ENCODE measurements around the gene HSPB9. TPM values are rescaled to one million over a fixed set of nuclear protein-coding genes. Genes with fewer than 3 reads are reported as not detected.

Gene HSPB9
- total RNA-seq, 4 donors from 2014 or later, result not detected

DNA sequence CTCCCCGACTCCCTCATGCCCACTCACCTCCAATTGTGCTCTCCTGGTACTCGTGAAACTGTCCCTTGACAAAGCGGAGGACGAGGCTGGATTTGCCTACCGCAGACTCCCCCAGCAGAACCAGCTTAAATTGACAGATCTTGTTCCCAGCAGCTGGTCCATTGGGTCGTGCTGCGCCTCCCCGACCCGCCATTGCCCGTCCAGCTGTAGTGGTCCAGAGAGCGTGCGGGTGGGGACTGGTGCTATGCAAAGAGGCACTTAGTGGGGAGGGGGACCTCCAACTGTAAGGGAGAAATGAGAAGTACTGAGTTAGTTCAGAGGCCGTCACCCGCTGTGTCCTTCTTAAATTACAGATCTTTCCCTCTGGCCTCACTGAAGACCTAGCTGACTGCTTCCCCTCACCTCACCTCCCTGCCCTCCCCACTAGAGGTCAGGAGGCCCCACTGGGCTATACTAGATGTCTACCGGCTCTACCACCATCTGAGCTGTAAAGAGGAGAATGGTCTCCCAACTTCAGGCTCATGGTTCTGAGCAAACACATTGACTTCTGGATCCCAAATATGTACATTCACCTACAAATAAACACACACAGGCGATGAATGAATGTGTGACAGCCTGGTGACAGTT is 7.8 kb downstream of the HSPB9 start:
- Histone ChIP-seq H3K27me3 (no peaks in the 10 kb centered on the region), H3K4me1 (peaks cover 0 to 71% (median 29%) of the 10 kb centered on the region in 3 donors), H3K36me3 (peaks cover 0 to 58% of the 10 kb centered on the region in 2 donors), H3K9me3 (no peaks in the 10 kb centered on the region), H3K4me3 (no peak overlapping the region), H3K27ac (peak overlapping the region in 3 of 4 donors; percentile 49 to 81 (median 64))
- no peak for ATAC-seq
- WGBS, 2 donors (ENCODE audit: low coverage in 1 of 2), result 75% methylated on average over 2 of the region's 16 CpGs; no CpG with 5 or more reads in 1 of the 2 donors
- no peak for TF ChIP-seq POLR2A (IDR thresholded peaks at IDR 0.05)
- no peak for TF ChIP-seq EP300 (IDR thresholded peaks at IDR 0.05)
- no peak for TF ChIP-seq POLR2AphosphoS5 (IDR thresholded peaks at IDR 0.05)
- TF ChIP-seq, protein P1, sequence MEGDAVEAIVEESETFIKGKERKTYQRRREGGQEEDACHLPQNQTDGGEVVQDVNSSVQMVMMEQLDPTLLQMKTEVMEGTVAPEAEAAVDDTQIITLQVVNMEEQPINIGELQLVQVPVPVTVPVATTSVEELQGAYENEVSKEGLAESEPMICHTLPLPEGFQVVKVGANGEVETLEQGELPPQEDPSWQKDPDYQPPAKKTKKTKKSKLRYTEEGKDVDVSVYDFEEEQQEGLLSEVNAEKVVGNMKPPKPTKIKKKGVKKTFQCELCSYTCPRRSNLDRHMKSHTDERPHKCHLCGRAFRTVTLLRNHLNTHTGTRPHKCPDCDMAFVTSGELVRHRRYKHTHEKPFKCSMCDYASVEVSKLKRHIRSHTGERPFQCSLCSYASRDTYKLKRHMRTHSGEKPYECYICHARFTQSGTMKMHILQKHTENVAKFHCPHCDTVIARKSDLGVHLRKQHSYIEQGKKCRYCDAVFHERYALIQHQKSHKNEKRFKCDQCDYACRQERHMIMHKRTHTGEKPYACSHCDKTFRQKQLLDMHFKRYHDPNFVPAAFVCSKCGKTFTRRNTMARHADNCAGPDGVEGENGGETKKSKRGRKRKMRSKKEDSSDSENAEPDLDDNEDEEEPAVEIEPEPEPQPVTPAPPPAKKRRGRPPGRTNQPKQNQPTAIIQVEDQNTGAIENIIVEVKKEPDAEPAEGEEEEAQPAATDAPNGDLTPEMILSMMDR (IDR thresholded peaks at IDR 0.05), result no peak

DNA sequence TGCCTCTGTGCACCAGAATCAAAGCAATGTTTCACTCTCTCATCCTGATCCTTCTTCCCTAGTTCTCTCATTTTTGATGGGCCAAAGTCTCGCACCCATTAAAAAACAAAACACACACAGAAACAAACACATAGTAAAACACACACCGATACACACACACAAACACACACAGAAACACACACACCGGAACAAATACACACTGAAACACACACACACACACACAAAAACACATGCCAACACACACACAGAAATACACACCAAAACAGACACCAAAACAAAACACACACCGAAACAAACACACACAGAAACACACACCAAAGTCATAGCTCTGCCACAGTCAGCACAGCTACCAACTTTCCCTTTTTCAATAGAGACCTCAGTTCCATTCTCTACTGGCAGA is 8.6 kb downstream of the HSPB9 start:
- peaks cover 0 to 79% (median 29%) of the 10 kb centered on the region in 3 donors for H3K4me1 ChIP-seq
- no peaks in the 10 kb centered on the region for H3K9me3 ChIP-seq
- no peak overlapping the region for H3K4me3 ChIP-seq
- H3K27ac ChIP-seq, result peak overlapping the region in 3 of 4 donors; percentile 49 to 81 (median 64)
- WGBS, 2 donors (ENCODE audit: low coverage in 1 of 2), result 78 to 100% methylated on average over 2 to 4 of the region's 4 CpGs
- no peaks in the 10 kb centered on the region for H3K27me3 ChIP-seq
- H3K36me3 ChIP-seq, result peaks cover 0 to 58% of the 10 kb centered on the region in 2 donors
- TF ChIP-seq POLR2AphosphoS5 (IDR thresholded peaks at IDR 0.05) (no peak), EP300 (IDR thresholded peaks at IDR 0.05) (no peak), POLR2A (IDR thresholded peaks at IDR 0.05) (no peak)
- TF ChIP-seq, protein P1 (IDR thresholded peaks at IDR 0.05), result no peak
- no peak for ATAC-seq

DNA sequence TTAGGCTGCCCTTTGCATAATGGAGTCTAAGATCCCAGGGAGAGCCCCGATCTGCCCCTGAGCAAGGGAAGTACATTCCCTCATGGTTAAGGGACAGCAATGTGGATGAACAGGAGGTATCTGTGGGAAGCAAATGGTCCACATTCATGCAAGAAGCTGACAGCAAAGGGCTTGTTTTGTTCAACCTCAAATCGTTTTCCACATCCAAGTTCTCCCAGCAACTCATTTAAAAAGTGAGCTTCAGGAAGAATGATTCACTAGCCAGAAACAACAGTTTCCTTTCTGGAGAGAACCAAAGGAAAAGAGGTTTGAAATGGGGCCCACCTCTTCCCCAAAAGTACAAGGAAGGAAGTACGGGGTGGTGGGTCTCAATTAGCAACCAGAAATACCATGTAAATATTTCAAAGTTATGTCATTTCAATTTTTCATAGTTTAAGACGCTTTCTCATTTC is 9.4 kb downstream of the HSPB9 start:
- H3K9me3 ChIP-seq, result no peaks in the 10 kb centered on the region
- ATAC-seq, result no peak
- TF ChIP-seq POLR2AphosphoS5 (IDR thresholded peaks at IDR 0.05), result no peak
- no peak for TF ChIP-seq POLR2A (IDR thresholded peaks at IDR 0.05)
- TF ChIP-seq, protein P1 (IDR thresholded peaks at IDR 0.05), result no peak
- no peak for TF ChIP-seq EP300 (IDR thresholded peaks at IDR 0.05)
- peak overlapping the region in 3 of 4 donors; percentile 49 to 81 (median 64) for H3K27ac ChIP-seq
- H3K36me3 ChIP-seq, result peaks cover 0 to 57% of the 10 kb centered on the region in 2 donors
- H3K4me3 ChIP-seq, result no peak overlapping the region
- H3K27me3 ChIP-seq, result no peaks in the 10 kb centered on the region
- peaks cover 0 to 87% (median 29%) of the 10 kb centered on the region in 3 donors for H3K4me1 ChIP-seq
- 43 to 49% methylated on average over 3 to 4 of the region's 4 CpGs for WGBS, 2 donors (ENCODE audit: low coverage in 1 of 2)

DNA sequence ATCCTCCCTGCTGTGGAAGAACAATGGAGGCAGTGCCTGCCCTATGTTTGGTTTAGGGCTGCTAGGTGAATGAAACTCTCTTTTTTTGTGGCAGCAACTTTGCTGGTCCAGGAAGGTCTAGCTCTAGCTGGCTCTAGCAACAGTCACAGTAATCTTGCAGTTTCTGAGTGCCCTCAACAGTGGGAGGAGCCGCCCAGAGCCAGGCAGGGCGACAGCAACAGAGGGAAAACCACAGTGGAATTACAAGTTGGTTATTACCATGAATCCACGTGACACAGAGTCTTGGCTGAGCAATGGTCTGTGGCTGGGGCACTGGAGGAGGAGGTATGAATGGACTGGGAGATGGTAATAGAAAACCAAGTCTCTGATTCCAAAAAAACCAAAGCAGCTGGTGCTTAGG is 10.3 kb downstream of the HSPB9 start:
- peak; percentile 19 for ATAC-seq
- H3K27ac ChIP-seq, result peak overlapping the region in 3 of 4 donors; percentile 49 to 66 (median 64)
- no peak for TF ChIP-seq POLR2A (IDR thresholded peaks at IDR 0.05)
- TF ChIP-seq POLR2AphosphoS5 (IDR thresholded peaks at IDR 0.05), result no peak
- TF ChIP-seq, protein P1 (IDR thresholded peaks at IDR 0.05), result no peak
- no peak for TF ChIP-seq EP300 (IDR thresholded peaks at IDR 0.05)

More for the DNA sequence above, 10.3 kb downstream of the HSPB9 start:
- no peak overlapping the region for H3K4me3 ChIP-seq
- peaks cover 0 to 48% of the 10 kb centered on the region in 2 donors for H3K36me3 ChIP-seq
- no peaks in the 10 kb centered on the region for H3K9me3 ChIP-seq
- no peaks in the 10 kb centered on the region for H3K27me3 ChIP-seq
- 63 to 83% methylated on average over 1 of the region's 3 CpGs for WGBS, 2 donors (ENCODE audit: low coverage in 1 of 2)
- H3K4me1 ChIP-seq, result peaks cover 0 to 94% (median 29%) of the 10 kb centered on the region in 3 donors
